ENCODE results near the gene LRRTM3.

- no peak for TF ChIP-seq CTCF (IDR thresholded peaks at IDR 0.05)
- no peak for TF ChIP-seq POLR2A (IDR thresholded peaks at IDR 0.05)
These were observed 32.6 kb downstream of the LRRTM3 start for GRCh38 chr10:66958466-66958865.

All from thyroid gland (tissue), 4 donors.